HG02981 (cell line): ENCODE measurements around the gene KIF5C.
A peak's percentile ranks its signal among the peaks of the same experiment; 100 is the strongest.
"Not testable (repeated sequence)": the region's sequence is repeated elsewhere in the genome, so short reads cannot be mapped to it uniquely, and the experiment has no call there.

Source experiments
- ATAC-seq: cut with Tn5 transposase; IDR thresholded peaks from one replicate; pipeline ENCODE4 v1.9.1; 2021; ENCODE audit warnings: mild to moderate bottlenecking, moderate library complexity; ENCODE audit not compliant: unreplicated experiment

KIF5C gene

DNA sequence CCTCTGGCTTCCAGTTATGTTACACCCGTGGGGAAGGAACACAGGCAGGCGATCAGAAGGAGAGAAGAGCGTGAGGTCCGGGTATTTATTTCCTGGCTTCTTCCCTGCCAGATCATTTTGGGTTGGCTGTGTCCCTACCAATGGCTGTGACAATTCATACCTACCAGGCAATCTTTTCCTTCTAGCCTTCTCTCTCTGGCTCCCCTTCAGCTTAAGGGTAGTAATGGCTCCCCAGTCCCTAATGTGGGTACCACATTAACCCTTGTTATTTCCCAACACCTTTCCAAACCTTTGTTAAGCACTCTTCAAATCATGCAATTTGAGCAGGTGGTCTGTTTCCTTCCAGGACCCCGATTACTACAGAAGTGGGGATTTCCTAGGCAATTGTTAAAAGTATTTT is 84.7 kb downstream of the KIF5C start:
- no peak for ATAC-seq

DNA sequence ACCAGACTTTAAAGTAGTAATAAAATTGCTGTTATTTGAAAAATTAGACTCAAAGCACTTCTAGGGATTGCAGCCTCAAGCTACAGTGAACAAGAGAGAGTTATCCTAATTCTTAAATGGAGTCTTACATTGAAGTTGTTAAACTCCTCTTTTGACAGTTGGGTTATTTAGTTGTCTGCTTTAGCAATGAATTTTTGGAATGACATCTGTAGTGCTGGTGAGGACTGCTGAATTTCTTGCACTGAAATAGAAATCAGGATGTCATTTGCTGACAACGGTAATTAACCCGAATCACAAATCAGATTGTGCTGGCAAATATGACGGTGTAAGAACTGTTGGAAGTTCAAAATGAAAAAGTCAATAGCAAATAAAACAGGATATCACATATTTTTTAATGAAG is 85.5 kb downstream of the KIF5C start:
- ATAC-seq: no peak

DNA sequence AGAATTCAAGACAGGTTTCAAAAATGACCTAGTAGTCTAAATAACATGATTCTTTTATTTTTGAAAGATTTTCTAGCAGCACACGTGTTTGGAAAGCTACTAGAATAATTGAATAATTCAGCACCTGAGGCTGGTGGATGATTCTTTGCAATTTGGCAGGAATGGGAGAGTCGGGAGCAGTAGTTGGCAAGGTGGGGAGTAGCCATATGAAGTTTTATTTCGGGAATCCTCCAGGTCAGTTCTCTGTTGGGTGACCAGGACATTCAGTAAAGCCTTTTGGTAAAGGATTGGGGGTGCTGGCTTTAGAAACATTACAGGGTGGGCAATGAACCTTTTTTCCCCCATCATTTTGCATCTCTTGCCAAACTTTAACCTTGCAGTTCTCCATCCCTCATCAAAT is 88.4 kb downstream of the KIF5C start:
- no peak for ATAC-seq

DNA sequence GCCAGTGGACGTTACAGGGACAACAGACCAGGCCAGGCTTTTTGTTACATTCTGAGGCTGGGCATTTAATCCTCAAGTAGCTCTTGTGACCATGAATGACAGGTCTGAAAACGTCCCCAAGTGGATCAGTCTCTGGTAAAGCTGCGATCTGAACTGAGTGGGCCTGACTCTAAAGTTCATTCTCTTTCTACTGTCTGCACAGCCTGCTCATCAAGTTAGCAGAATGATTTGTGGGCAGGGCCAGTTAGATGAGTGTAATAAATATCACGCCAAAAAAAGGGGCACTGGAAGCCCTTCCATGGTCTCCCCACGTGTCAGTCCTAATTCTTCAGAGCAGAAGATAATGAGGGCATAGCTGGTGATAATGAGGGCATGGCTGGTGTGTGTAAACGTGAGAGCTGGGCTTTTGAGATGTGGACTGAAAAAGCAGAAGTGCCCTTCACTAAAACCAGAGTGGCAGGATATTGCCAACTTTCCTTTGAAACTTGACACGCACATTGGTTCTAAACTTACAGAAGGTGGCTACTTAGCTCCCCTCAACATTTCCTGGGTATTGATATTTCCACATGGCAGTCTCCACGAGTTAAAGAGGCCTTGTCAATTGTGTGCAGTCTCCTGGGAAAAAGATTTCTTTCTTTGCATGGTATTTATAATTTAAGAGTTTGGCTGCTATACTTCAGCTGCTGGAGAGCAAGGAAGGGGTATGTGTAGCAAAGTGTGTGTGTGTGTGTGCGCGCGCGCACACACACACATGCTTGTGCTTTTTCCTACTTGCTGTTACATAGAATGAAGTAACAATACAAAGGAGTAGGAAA is 90.8 kb downstream of the KIF5C start:
- ATAC-seq: no peak

DNA sequence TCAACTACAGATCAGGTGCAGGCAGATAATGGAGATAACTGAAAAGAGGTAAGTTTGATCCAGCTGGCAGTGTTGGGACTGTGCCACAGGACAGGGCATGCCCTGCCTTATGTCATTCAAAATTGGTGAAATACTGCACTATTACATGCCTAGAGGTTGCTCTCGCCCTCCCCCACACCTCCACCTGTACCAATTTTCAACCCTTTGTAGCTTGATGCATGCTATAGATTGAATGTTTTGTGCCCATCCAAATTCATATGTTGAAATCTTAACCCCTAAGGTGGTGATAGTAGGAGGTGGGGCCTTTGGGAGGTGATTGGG is 91.4 kb downstream of the KIF5C start:
- ATAC-seq: no peak

DNA sequence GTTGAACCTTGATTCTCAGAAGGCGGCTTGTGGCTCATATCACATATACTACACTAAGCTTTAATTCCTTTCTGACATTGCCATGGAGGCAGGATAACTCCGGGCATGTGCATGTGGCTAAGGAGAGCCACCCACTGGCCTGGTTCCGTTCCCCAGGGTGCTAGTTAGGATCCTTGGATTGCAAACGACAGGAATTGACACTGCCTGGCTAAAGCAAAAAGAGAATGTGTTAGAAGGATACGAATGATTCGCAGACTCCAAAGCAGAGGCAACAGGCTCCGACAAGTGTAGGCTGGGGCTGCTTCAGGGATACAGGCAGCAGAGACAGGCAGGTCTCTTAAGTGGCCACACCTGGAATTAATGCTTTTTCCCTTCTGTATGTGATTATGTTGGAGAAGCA is 92.0 kb downstream of the KIF5C start:
- no peak for ATAC-seq

DNA sequence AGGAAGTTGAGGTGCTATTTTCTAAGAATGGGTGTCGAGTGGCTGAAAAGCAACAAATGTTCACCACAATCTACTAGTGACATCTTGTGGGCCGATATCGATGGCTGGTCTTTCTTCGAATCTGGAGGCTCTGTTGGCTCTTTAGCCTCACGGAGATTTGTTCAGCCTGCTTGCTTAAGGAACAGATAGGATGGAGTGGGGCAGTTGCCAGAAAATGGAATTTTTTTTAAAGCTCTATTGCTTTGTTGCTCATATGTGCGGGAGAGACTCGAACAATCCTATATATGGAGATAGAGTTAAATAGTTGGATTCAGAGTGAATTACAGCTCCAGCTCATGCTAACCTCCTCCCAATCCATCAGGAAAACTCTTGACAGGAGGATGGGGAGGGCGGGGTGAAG is 92.6 kb downstream of the KIF5C start:
- no peak for ATAC-seq

DNA sequence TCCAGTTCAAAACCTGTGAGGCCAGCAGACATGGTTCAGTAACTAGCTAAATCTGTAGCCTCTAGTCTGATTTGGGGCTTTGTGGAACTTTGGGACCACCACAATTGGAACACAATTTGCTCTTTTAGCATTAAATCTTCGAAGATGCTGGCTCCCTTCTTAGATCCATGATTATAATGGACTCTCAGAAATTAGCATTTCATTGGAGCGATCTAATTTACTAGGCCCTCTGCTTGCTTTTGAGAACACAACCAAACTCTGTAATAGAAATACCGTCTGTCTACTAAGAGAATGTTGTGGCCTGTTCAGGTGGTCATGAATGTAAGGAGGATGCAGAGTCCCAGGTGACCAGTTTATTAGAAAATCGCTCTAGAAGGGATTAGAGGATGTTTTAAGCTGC is 93.3 kb downstream of the KIF5C start:
- no peak for ATAC-seq

DNA sequence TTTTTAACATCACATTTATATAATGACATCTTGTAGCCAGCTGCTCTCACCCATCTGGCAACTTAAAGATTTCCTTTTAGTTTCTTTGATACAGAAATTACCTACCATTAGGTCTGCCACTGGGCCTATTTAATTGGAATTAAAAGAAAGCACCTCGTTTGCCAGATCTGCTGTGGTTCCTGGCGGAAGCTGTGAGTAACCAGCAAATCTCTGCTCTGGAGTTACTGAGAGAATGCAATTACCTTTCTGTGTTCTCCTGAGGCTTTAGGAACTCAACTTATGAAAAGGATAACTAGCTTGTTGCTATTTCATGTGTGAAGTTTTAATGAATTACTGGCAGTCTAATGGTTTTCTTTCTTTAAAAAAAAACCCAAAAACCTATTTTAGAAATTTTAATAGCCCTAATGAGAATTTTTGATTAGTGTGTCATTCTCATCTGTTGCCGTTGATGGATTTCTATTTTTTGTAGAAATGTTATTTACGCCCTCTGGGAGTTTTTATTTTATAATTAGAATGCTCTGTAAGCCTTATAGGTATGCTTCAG is 93.8 kb downstream of the KIF5C start:
- no peak for ATAC-seq

DNA sequence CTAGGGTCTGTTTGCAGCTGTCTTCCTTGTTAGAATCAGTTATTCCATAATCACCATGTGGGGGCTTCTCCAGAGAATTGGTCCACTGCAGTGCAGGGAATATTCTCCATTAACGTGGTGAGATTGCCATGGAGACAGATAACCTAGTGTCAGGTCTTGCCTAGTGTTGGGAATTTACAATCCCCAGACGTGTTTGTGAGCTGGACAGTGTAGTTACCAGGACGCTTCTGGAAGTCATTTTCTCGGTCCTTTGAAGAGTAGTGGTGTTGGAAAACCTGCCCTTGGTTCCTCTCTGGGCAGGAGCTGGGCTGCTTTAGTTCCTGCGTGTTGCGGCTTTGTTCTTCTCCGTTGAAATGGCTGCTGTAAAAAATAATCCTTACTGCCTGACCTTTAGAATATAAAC is 94.6 kb downstream of the KIF5C start:
- no peak for ATAC-seq

DNA sequence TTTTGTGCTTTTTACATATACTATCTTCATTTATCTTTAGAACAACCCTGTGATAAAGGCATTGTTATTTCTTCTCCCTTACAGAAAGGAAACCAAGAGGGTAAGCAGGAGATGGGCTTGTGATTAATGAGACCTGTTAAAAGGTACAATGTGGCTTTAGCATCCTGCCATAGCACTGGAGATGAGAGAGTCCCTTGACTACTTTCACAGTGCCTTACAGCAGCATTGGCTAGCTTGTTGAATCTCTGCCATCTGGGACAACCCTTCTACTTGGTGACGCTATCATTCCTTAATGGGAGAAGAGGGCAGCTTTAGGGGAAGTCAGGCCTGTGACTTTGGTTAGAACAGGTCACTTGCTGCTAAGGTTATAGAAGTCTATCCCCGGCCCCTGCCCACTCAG is 95.4 kb downstream of the KIF5C start:
- no peak for ATAC-seq

DNA sequence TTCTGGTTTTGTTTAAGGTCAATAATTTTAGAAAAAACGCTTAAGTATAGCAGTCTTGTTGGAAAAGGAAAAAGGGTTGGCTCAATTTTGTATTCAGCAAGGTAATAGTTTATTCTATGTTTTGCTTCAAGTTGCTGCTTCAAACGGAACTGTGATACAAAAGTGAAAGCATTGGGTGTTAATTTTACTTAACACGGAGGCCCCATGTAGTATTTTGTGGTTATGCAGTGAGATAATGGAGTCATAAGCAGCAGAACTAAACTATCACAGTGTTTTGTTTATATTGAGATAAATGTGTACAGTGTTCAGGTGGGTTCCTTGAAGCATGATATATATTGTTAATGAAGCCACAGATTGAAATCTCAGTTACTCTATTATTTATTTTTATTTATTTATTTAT is 96.5 kb downstream of the KIF5C start:
- peak; percentile 86 for ATAC-seq

DNA sequence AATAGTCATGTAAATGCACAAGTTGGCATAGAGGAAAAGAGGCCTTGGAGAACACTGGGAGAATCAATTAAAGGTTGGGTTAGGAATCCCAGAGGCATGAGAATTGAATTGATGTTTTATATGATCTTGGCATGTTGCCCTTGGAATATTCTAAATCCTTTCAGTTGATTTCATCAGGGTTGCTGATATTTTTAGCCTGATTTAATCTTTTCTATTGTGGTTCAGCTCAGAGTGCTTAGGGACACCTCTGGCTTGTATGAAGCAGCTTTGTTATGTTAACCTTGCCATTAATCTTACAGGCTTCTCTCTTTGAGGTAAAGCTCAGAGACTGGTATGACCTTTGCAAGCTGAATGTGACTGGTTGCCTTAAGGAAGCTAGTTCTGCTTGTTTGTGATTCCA is 99.1 kb downstream of the KIF5C start:
- ATAC-seq: no peak

DNA sequence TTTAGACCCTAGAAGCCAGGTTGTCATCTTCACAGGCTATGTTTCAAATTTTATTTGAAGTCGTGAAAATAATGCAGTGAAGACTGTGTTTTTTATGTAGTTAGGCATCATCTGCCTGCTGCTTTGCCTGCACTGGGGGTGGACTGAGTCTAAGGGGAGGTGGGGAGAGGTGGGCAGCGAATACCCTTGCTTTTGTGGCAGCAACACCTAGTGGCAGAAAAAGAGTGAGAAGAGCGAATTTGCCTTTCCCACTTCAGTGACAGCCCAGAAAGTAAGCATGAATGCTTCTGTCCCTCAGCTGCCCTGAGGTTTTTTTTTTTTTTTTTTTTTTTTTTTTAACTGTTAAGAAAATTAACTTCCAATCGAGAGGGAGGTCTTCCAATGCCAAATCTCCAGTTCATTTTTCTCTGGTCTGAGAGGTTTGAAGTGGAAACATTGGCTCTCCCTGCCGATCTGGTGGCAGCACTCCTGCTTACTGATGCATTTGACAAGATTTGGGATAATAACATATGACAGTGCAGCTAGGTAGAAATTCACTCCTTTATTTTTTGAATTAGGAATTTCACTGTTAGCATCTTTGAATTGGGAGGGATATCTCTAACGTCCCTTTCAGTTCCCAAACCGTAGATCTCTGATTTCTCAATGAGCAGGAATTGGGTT is 103.1 kb downstream of the KIF5C start:
- ATAC-seq: no peak

DNA sequence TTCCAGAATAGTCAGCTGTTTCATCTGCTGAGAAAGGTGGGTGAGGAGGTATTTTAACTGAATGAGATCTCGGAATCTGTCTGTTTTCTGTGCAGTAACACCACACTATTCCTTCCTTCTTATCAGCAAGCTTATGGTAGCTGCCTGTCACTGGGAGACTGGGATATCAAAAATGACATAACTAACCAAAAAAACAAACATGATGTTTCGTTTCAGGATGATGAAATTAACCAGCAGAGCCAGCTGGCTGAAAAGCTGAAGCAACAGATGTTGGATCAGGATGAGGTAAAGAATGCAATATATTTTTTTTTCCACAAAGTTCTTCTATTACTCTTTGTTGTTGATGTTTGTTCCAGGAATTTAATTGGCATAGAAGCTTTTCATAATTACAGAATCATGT is 103.7 kb downstream of the KIF5C start:
- ATAC-seq: no peak

DNA sequence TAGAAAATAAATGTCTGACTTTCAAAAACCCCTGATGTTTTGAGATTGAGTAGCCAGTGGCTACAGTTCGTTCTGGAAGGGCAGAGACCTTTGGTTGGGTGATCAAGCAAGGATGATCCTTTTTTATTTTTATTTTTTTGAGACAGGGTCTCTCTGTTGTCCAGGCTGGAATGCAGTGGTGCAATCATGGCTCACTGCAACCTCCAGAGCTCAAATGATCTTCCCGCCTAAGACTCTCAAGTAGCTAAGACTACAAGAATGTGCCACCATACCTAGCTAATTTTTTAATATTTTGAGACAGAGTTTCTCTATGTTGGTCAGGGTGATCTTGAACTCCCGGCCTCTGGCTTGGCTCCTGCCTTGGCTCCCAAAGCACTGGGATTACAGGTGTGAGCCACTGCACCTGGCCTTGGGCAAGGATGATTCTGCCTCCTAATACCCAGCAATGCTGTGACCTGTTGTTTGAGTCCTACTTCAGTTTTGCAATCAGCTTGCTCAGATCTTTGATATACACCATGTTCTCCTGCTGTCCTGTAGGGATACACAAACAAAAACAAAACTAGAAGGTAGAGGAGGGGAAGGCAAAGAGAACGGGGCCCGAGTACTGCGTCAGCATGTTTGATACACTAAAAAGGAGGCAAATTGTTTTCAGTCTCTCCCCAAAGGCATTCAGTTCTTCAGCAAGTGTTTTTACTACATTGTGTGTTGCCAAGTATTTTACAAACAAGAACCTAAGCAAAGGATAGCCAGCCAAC is 104.3 kb downstream of the KIF5C start:
- no peak for ATAC-seq

DNA sequence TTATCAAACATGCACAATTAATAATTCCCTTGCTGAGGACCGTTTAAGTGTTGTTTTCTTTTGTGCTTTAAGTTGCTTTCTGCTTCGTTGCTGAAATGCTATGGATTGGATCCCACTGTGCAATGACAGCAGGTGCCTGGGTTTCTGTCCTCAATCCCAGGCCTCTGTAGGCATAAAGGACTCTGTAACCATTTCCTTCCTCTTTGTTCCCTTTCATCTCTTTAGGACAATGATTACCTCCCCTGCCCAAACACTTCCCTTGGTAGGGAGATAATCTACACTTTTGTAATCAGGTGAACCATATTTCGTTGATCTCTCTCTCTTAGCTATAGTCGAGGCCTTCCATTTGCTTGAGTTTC is 104.9 kb downstream of the KIF5C start:
- ATAC-seq: no peak

DNA sequence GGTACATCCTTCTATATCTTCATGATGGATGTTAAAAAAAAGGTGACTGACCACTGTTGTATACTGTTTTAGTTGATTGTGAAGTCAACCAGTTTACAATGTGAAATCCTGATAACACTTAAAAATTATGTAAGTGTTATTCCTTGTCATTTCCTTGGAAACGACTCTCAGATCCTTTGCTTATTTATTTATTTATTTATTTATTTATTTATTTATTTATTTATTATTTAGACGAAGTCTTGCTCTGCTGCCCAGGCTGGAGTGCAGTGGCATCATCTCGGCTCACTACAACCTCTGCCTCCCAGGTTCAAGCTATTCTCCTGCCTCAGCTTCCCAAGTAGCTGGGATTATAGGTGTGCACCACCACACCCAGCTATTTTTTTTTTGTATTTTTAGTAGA is 105.5 kb downstream of the KIF5C start:
- not testable (repeated sequence) for ATAC-seq

DNA sequence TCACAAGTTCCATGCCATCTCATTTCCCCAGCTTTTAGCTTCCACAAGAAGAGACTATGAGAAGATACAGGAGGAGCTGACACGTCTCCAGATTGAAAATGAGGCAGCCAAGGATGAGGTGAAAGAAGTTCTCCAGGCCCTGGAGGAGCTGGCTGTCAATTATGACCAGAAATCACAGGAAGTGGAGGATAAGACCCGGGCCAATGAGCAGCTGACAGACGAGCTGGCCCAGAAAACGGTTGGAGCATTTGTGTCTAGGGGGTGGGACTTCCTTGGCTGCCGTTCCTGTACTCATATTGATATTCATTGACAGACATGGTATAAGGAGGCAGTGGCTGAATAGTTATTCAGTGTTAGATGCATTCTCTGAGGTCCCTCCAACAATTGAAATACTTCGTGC is 106.3 kb downstream of the KIF5C start:
- ATAC-seq: no peak

DNA sequence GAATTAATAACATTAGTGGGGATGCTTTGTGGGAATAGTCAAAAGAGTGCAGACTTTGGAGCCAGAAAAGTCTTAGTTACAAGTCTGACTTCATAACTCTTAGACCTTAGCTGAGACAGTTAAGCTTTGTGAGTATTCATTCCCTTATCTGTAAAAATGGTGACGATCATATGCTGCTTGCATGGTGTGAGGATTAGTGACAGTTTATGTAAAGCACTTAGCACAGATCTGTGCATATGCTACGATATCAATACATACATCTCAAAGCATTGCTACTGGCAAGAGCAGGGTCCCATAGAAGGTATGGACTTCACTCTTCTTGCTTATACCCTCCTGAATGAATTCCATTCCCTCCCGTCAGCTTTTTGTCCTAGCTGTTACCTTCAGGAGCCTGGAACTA is 106.8 kb downstream of the KIF5C start:
- no peak for ATAC-seq

DNA sequence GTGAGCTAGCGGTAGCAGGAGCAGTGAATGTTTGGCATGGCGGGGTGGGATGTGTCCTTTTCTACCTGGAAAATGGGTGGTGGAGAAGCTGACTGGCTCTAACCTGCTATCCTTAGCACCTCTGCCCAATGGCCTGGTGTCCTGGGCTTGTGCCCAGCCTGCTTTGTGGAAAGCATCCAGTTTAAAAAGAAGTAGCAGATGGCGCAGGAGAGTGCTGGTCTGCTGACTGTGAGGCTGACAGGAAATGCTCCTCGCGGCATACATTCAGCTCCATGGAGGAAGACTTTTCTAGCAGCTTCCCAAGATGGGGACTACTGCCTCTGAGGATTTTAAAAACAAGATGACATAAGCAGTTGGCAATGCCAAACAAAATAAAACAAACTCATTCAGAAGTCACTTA is 107.3 kb downstream of the KIF5C start:
- no peak for ATAC-seq

DNA sequence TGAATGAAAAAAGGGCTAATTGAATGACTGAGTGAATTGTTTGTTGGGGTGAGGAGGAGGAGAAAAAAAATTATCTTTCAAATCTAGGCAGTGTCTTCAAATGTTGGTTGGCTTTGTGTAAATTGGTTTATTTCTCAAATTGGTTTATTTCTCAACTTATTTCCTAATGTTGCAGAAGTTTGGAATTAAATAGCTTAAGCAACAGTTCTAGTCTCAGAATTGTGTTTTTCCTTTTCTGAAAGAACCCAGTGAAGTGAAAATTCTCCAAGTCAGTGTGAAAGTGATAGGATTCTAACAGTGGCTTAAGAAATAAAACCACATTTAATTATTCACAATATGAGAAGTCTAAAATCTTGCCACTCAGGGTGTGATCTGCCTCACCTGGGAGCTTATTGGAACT is 108.9 kb downstream of the KIF5C start:
- ATAC-seq: no peak
